WTC11 (cell line): ENCODE measurements around the gene NEUROG1. TPM values are rescaled to one million over a fixed set of nuclear protein-coding genes. Genes with fewer than 3 reads are reported as not detected.

Source experiments
- ATAC-seq: fragments of 200-7000 bp; cut with Tn5 transposase; 2 replicates; pipeline ENCODE4 v1.10.0; 2021; ENCODE audit warnings: mild to moderate bottlenecking, moderate library complexity
- CTCF ChIA-PET: fragments of 300-600 bp; sonication (Branson Sonifier 250); formaldehyde crosslinking; loops from one replicate; lab custom pipeline; 2021; ENCODE audit warnings: antibody characterized with exemption; lab: Charles Lee
- POLR2A ChIA-PET: fragments of 350-600 bp; sonication (Branson Sonifier 250); formaldehyde crosslinking; loops from one replicate; lab custom pipeline; 2021; ENCODE audit warnings: antibody characterized with exemption; lab: Charles Lee
- DNase-seq: peaks from one replicate; pipeline ENCODE4 v3.0.0; 2021; ENCODE audit warnings: low spot score
- H3K27ac Mint-ChIP-seq: 2 replicates; pipeline ENCODE4 v1.8.0; 2021; ENCODE audit warnings: mixed read lengths
- H3K27me3 Mint-ChIP-seq: 2 replicates; pipeline ENCODE4 v1.8.0; 2021; ENCODE audit warnings: low read depth, mild to moderate bottlenecking, moderate library complexity, mixed read lengths
- H3K36me3 Mint-ChIP-seq: 2 replicates; pipeline ENCODE4 v1.8.0; 2021; ENCODE audit warnings: mixed read lengths
- H3K4me1 Mint-ChIP-seq: 2 replicates; pipeline ENCODE4 v1.8.0; 2022; ENCODE audit warnings: mixed read lengths
- H3K4me3 Mint-ChIP-seq: 2 replicates; pipeline ENCODE4 v1.8.0; 2021; ENCODE audit warnings: mild to moderate bottlenecking, moderate library complexity, mixed read lengths
- H3K9me3 Mint-ChIP-seq: 2 replicates; pipeline ENCODE4 v1.8.0; 2021; ENCODE audit warnings: mixed read lengths
- AR ChIP-seq: fragments of 250-450 bp; sonication (Bioruptor Pico); IDR thresholded peaks from 2 replicates; pipeline ENCODE4 v1.9.0; 2021; ENCODE audit warnings: mild to moderate bottlenecking
- ARID4B ChIP-seq: sonication (generic); formaldehyde crosslinking; IDR thresholded peaks from 2 replicates; pipeline ENCODE4 v1.8.0; 2023; ENCODE audit warnings: missing genetic modification reagents, mild to moderate bottlenecking, borderline replicate concordance
- CDX4 ChIP-seq: fragments of 250-450 bp; sonication (Bioruptor Pico); IDR thresholded peaks from 2 replicates; pipeline ENCODE4 v1.9.0; 2021; ENCODE audit warnings: moderate library complexity, mild to moderate bottlenecking, inconsistent platforms, borderline replicate concordance
- FOXP1 ChIP-seq: sonication (generic); formaldehyde crosslinking; IDR thresholded peaks from 2 replicates; pipeline ENCODE4 v1.8.0; 2022; ENCODE audit warnings: missing genetic modification reagents, mild to moderate bottlenecking, moderate library complexity, borderline replicate concordance
- GABPB1 ChIP-seq: sonication (generic); formaldehyde crosslinking; IDR thresholded peaks from 2 replicates; pipeline ENCODE4 v1.8.1; 2023; ENCODE audit warnings: mild to moderate bottlenecking, missing genetic modification reagents
- MLX ChIP-seq: sonication (generic); formaldehyde crosslinking; IDR thresholded peaks from 2 replicates; pipeline ENCODE4 v1.8.1; 2023; ENCODE audit warnings: mild to moderate bottlenecking, missing genetic modification reagents, moderate library complexity
- OVOL2 ChIP-seq: fragments of 250-450 bp; sonication (Bioruptor Pico); IDR thresholded peaks from 2 replicates; pipeline ENCODE4 v1.9.0; 2021; ENCODE audit warnings: mild to moderate bottlenecking, borderline replicate concordance
- PRRX2 ChIP-seq: fragments of 250-450 bp; sonication (Bioruptor Pico); IDR thresholded peaks from 2 replicates; pipeline ENCODE4 v1.8.0; 2021; ENCODE audit warnings: mild to moderate bottlenecking
- ZNF317 ChIP-seq: sonication (generic); formaldehyde crosslinking; IDR thresholded peaks from 2 replicates; pipeline ENCODE4 v1.8.1; 2023; ENCODE audit warnings: low read depth, mild to moderate bottlenecking, moderate library complexity, missing genetic modification reagents, borderline replicate concordance
- ZNF416 ChIP-seq: fragments of 250-450 bp; sonication (Bioruptor Pico); IDR thresholded peaks from 2 replicates; pipeline ENCODE4 v1.9.0; 2021; ENCODE audit warnings: mild to moderate bottlenecking, inconsistent platforms
- ZNF532 ChIP-seq: fragments of 250-450 bp; sonication (Bioruptor Pico); IDR thresholded peaks from 2 replicates; pipeline ENCODE4 v1.9.0; 2021; ENCODE audit warnings: mild to moderate bottlenecking, borderline replicate concordance
- total RNA-seq: library from RNA; stranded (reverse); gene quantifications from 3 replicates; pipeline ENCODE4 v1.2.3, GENCODE V29; 2021

Gene NEUROG1
- total RNA-seq, 1 experiment from 2014 or later: 0.13 TPM

GRCh38 chr5:135559354-135559753 lies 23.6 kb upstream of the NEUROG1 start (continued):
- no peak for TF ChIP-seq ZNF532
- no peak for TF ChIP-seq GABPB1 (CRISPR knock-in tag)

- ChIA-PET CTCF (interaction anchor here (0.9 to 13.7 kb wide), 4 partner anchors 9 to 275 kb away, joined by 4 to 324 read pairs (median 84); partner anchors contain the start of gene SLC25A48), POLR2A (no interaction called here)
- H3K4me1 Mint-ChIP-seq: peaks cover 12% of the 10 kb centered on the region
- H3K27ac Mint-ChIP-seq: no peak overlapping the region
- ATAC-seq (no peak), DNase-seq (no peak)
- peaks cover 37% of the 10 kb centered on the region for H3K27me3 Mint-ChIP-seq
- no peak overlapping the region for H3K4me3 Mint-ChIP-seq
- no peak for TF ChIP-seq PRRX2 (CRISPR knock-in tag)
- TF ChIP-seq ZNF416 (CRISPR knock-in tag): no peak
- no peak for TF ChIP-seq AR (CRISPR knock-in tag)
- no peak for TF ChIP-seq MLX (CRISPR knock-in tag)
- no peak for TF ChIP-seq OVOL2 (CRISPR knock-in tag)
- TF ChIP-seq FOXP1: no peak
- no peak for TF ChIP-seq CDX4 (CRISPR knock-in tag)
- no peak for TF ChIP-seq ZNF317
- no peaks in the 10 kb centered on the region for H3K36me3 Mint-ChIP-seq
- no peaks in the 10 kb centered on the region for H3K9me3 Mint-ChIP-seq
Observed at GRCh38 chr5:135557076-135557838, 21.5 kb upstream of the NEUROG1 start.

- DNase-seq (no peak), ATAC-seq (no peak)
- H3K27me3 Mint-ChIP-seq: peaks cover 38% of the 10 kb centered on the region
- H3K4me3 Mint-ChIP-seq: no peak overlapping the region
- POLR2A ChIA-PET: no interaction called here
- H3K27ac Mint-ChIP-seq: no peak overlapping the region
- H3K9me3 Mint-ChIP-seq: no peaks in the 10 kb centered on the region
- no peaks in the 10 kb centered on the region for H3K36me3 Mint-ChIP-seq
- CTCF ChIA-PET: interaction anchor here (3.9 to 12.2 kb wide), 2 partner anchors 10 to 94 kb away, joined by 88 to 524 read pairs; no protein-coding TSS in a partner anchor
- peaks cover 10% of the 10 kb centered on the region for H3K4me1 Mint-ChIP-seq
- TF ChIP-seq ARID4B: no peak
Observed at GRCh38 chr5:135556620-135557019, 20.9 kb upstream of the NEUROG1 start.
